Breast epithelium (tissue), 4 donors: ENCODE results near the gene HEXIM1. TPM values are rescaled to one million over a fixed set of nuclear protein-coding genes. Genes with fewer than 3 reads are reported as not detected.
A peak's percentile ranks its signal among the peaks of the same experiment; 100 is the strongest.

Experiments
- DNase-seq, 2 donors: peaks; one replicate each; pipeline ENCODE4 v3.0.0-alpha.2; 2019; ENCODE audit warnings: low spot score in 2 of 2
- H3K27ac ChIP-seq, 2 donors: fragments of 200-600 bp; sonication (generic) in 1 of 2; one replicate each; pipeline ENCODE4 v1.5.1; 2016 to 2019; ENCODE audit warnings: mild to moderate bottlenecking in 1 of 2
- H3K27me3 ChIP-seq, 2 donors: fragments of 200-600 bp; sonication (generic) in 1 of 2; one replicate each; pipeline versions ENCODE4 v1.5.1 to v1.6.0; 2017 to 2019; ENCODE audit warnings: control low read depth in 1 of 2, mild to moderate bottlenecking in 1 of 2
- H3K36me3 ChIP-seq: fragments of 200-600 bp; one replicate; pipeline ENCODE4 v1.5.1; 2019
- H3K4me1 ChIP-seq, 2 donors: fragments of 200-600 bp; sonication (generic); one replicate each; pipeline ENCODE4 v1.5.1; 2016 to 2019; ENCODE audit warnings: control low read depth in 1 of 2
- H3K4me3 ChIP-seq, 3 donors: fragments of 200-600 bp; sonication (generic); 1 replicate in 2 of 3; 2 replicates in 1 of 3; pipeline ENCODE4 v1.5.1; 2016 to 2019; ENCODE audit warnings: mild to moderate bottlenecking in 3 of 3, moderate library complexity in 2 of 3
- H3K9me3 ChIP-seq, 2 donors: fragments of 200-600 bp; sonication (generic) in 1 of 2; one replicate each; pipeline ENCODE4 v1.5.1; 2016 to 2019; ENCODE audit warnings: control low read depth in 1 of 2
- CTCF ChIP-seq, 3 donors: fragments of 450-650 bp; IDR thresholded peaks; one replicate each; pipeline ENCODE4 v1.5.1; 2016 to 2017; ENCODE audit warnings: antibody characterized with exemption in 3 of 3, mild to moderate bottlenecking in 3 of 3, moderate library complexity in 3 of 3
- POLR2A ChIP-seq: fragments of 450-650 bp; IDR thresholded peaks from one replicate; pipeline ENCODE4 v1.6.1; 2016; ENCODE audit warnings: antibody characterized with exemption, mild to moderate bottlenecking, moderate library complexity
- POLR2AphosphoS5 ChIP-seq, 3 donors: sonication (generic); formaldehyde crosslinking; IDR thresholded peaks; one replicate each; pipeline ENCODE4 v1.6.1; 2017; ENCODE audit warnings: antibody characterized with exemption in 3 of 3
- intact Hi-C: fragments of 100-400 bp; cut with DNase I; formaldehyde crosslinking; loops from one replicate; pipeline ENCODE4 v1.15.1; 2023; ENCODE audit warnings: low total_unique reads
- total RNA-seq, 3 donors: library from RNA; depleted of rRNA; stranded (reverse); fragments of >200 nt; gene quantifications; one replicate each; pipeline ENCODE4 v1.1.0, GENCODE V29; 2016

Gene HEXIM1
- total RNA-seq, 3 donors from 2014 or later, result 21.3 to 35.6 (median 33.4) TPM

DNA sequence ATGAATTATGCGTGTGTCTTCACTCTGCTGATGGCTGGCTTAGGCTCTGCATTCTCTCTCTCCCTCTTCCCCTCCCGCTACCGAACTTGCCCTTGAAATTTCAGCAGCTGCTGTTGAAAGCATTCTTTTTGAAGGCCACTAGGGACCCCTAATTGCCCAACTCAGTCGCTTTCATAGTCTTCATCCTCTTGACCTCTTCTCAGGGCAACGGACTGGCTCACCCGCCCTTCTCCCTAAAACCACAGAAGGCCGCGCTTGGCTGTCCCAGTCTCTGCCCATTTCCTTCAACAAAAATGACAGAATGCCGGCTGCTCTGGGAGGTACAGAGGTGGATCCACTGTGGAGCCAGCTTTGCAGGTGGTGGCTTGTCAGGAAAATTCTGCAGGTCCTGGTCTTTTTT, 52.4 kb downstream of the HEXIM1 start:
- H3K4me1 ChIP-seq, result no peaks in the 10 kb centered on the region
- peak in 1 of 2 donors; percentile 60 for DNase-seq
- no peak overlapping the region for H3K4me3 ChIP-seq
- H3K36me3 ChIP-seq, result no peaks in the 10 kb centered on the region
- peak in 1 of 3 donors; percentile 10 for TF ChIP-seq CTCF (IDR thresholded peaks at IDR 0.05)
- TF ChIP-seq POLR2AphosphoS5 (IDR thresholded peaks at IDR 0.05), result peak in 1 of 3 donors; percentile 50
- TF ChIP-seq POLR2A, result no peak
- intact Hi-C loops, result no loop called here
- no peaks in the 10 kb centered on the region for H3K27me3 ChIP-seq
- no peaks in the 10 kb centered on the region for H3K9me3 ChIP-seq
- peak overlapping the region in 1 of 2 donors; percentile 17 for H3K27ac ChIP-seq

GRCh38 chr17:45201457-45201856, 53.2 kb downstream of the HEXIM1 start:
- Histone ChIP-seq H3K27me3 (no peaks in the 10 kb centered on the region), H3K4me1 (no peaks in the 10 kb centered on the region), H3K27ac (peak overlapping the region; percentile 51 to 78), H3K36me3 (no peaks in the 10 kb centered on the region), H3K4me3 (no peak overlapping the region), H3K9me3 (no peaks in the 10 kb centered on the region)
- DNase-seq, result no peak
- no peak for TF ChIP-seq POLR2AphosphoS5 (IDR thresholded peaks at IDR 0.05)
- TF ChIP-seq POLR2A, result no peak
- TF ChIP-seq CTCF (IDR thresholded peaks at IDR 0.05), result no peak
- intact Hi-C loops, result no loop called here

Other genes with a start within 250 kb of the HEXIM1 start
- 10 to 100 TPM; 58.1 to 71.4 (median 60.0) TPM for gene EFTUD2, start 249.0 kb upstream of the HEXIM1 start, total RNA-seq
- 10 to 100 TPM in 2 of 3 donors, 1 to 10 TPM in 1; 4.2 to 37.0 (median 11.8) TPM for gene GFAP, start 233.0 kb upstream of the HEXIM1 start, total RNA-seq
- under 1 TPM in 2 of 3 donors, not detected in 1; 0.15 to 0.64 TPM for gene KIF18B, start 200.7 kb upstream of the HEXIM1 start, total RNA-seq
- 1 to 10 TPM in 1 of 3 donors, under 1 TPM in 1, not detected in 1; 0.98 to 7.2 TPM for gene C1QL1, start 180.2 kb upstream of the HEXIM1 start, total RNA-seq
- gene DCAKD, start 96.8 kb upstream of the HEXIM1 start, total RNA-seq, result 10 to 100 TPM; 44.0 to 76.8 (median 48.2) TPM
- 100 to 1,000 TPM in 1 of 3 donors, 10 to 100 TPM in 2; 81.9 to 130 (median 84.0) TPM for gene NMT1, start 87.2 kb upstream of the HEXIM1 start, total RNA-seq
- gene PLCD3, start 16.0 kb upstream of the HEXIM1 start, total RNA-seq, result 10 to 100 TPM; 30.8 to 62.2 (median 41.1) TPM
- 10 to 100 TPM; 13.8 to 28.8 (median 15.7) TPM for gene ACBD4, start 12.8 kb upstream of the HEXIM1 start, total RNA-seq
- gene HEXIM2, start 13.4 kb downstream of the HEXIM1 start, total RNA-seq, result 10 to 100 TPM in 2 of 3 donors, 1 to 10 TPM in 1; 6.6 to 13.3 (median 13.2) TPM
- 10 to 100 TPM in 2 of 3 donors, 1 to 10 TPM in 1; 9.2 to 31.2 (median 10.8) TPM for gene FMNL1, start 73.4 kb downstream of the HEXIM1 start, total RNA-seq
- under 1 TPM in 1 of 3 donors, not detected in 2; 0.44 TPM for gene SPATA32, start 113.6 kb downstream of the HEXIM1 start, total RNA-seq
- gene MAP3K14, start 168.5 kb downstream of the HEXIM1 start, total RNA-seq, result 10 to 100 TPM in 1 of 3 donors, 1 to 10 TPM in 2; 4.3 to 12.3 (median 6.9) TPM